Measurements from ENCODE around the gene GABRD. TPM values are rescaled to one million over a fixed set of nuclear protein-coding genes. Genes with fewer than 3 reads are reported as not detected.

GABRD gene
- total RNA-seq, 2 experiments from 2014 or later, result not detected

- intact Hi-C loops (cut with micrococcal nuclease), result no loop called here
- DNase-seq (peak; percentile 66), ATAC-seq (peak; percentile 91)
- H3K4me1 Mint-ChIP-seq (ENCODE audit: low read depth), result peaks cover 9% of the 10 kb centered on the region
- H3K27ac Mint-ChIP-seq, result peak overlapping the region; percentile 25
- H3K36me3 Mint-ChIP-seq (ENCODE audit: low read depth), result peaks cover 10% of the 10 kb centered on the region
- ChIA-PET CTCF (interaction anchor here (1.4 to 1.6 kb wide), 2 partner anchors 28 to 102 kb away, joined by 6 read pairs; no protein-coding TSS in a partner anchor), POLR2A (no interaction called here)
- no peak overlapping the region for H3K4me3 Mint-ChIP-seq
- no peaks in the 10 kb centered on the region for H3K27me3 Mint-ChIP-seq
- H3K9me3 Mint-ChIP-seq, result peaks cover 5% of the 10 kb centered on the region
- no peak for TF ChIP-seq CTCF (IDR thresholded peaks at IDR 0.05)
Observed at GRCh38 chr1:2072109-2072806, 53.1 kb downstream of the GABRD start.

GRCh38 chr1:2072891-2073290 is 53.7 kb downstream of the GABRD start:
- ChIA-PET POLR2A (no interaction called here), CTCF (no interaction called here)
- intact Hi-C loops (cut with micrococcal nuclease), result no loop called here
- H3K27ac Mint-ChIP-seq, result no peak overlapping the region
- peaks cover 11% of the 10 kb centered on the region for H3K9me3 Mint-ChIP-seq
- no peak for DNase-seq
- TF ChIP-seq CTCF (IDR thresholded peaks at IDR 0.05), result no peak
- H3K4me1 Mint-ChIP-seq (ENCODE audit: low read depth), result peaks cover 9% of the 10 kb centered on the region
- H3K4me3 Mint-ChIP-seq, result no peak overlapping the region
- H3K27me3 Mint-ChIP-seq, result no peaks in the 10 kb centered on the region
- peaks cover 16% of the 10 kb centered on the region for H3K36me3 Mint-ChIP-seq (ENCODE audit: low read depth)
- no peak for ATAC-seq

DNA sequence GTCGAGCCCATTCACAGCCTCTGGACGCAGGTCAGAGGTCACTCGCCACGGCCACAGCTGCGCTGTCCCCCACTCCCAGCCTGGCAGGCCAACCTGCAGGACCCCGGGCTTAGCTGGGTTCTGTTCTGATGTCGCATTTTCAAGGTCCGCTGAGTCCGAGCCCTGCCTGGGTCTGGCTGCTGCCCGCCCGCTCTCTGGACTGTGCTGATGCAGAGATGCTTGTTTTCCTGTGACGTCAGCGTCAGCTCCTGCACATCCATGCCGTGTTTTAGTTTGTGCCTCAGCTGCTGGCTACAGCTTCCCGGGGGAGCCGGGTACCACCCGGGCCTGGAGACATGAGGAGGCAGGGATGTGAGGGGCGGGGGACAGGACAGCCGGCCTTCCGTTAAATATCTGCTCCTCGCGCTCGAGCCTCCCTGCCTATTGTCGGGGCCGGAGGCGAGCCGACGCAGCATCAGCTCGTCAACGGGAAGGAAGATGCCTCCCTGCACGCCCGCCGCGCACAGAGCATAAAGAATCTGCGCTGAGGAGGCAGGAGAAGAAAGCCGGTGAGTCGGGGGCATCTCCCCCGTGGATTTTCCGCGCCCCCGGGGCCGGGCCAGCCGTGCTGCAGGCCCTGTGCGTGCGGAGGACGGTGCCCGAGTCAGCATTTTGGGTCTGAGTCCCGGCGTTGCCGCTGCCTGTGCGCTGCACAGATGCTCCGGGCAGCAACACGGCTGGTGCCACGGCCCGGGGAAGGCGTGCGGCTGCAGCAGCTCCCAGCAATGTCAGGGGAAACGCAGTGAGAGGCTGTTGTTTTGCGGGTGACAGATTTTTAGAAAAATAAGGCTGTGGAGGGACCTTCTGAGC is 54.5 kb downstream of the GABRD start:
- Mint-ChIP-seq H3K27me3 (no peaks in the 10 kb centered on the region), H3K27ac (no peak overlapping the region), H3K36me3 (ENCODE audit: low read depth) (peaks cover 23% of the 10 kb centered on the region), H3K9me3 (peaks cover 18% of the 10 kb centered on the region), H3K4me3 (no peak overlapping the region), H3K4me1 (ENCODE audit: low read depth) (peaks cover 9% of the 10 kb centered on the region)
- intact Hi-C loops (cut with micrococcal nuclease), result no loop called here
- ChIA-PET CTCF (no interaction called here), POLR2A (interaction anchor here (0.9 kb wide), 1 partner anchor 127 kb away, joined by 3 read pairs; no protein-coding TSS in a partner anchor)
- DNase-seq, result no peak
- no peak for ATAC-seq
- no peak for TF ChIP-seq CTCF (IDR thresholded peaks at IDR 0.05)

GRCh38 chr1:2074396-2074795 is 55.3 kb downstream of the GABRD start:
- intact Hi-C loops (cut with micrococcal nuclease), result no loop called here
- CTCF ChIA-PET, result no interaction called here

More at GRCh38 chr1:2074396-2074795, 55.3 kb downstream of the GABRD start:
- DNase-seq, result no peak
- no peaks in the 10 kb centered on the region for H3K27me3 Mint-ChIP-seq
- no peak overlapping the region for H3K27ac Mint-ChIP-seq
- no peak for TF ChIP-seq CTCF (IDR thresholded peaks at IDR 0.05)
- POLR2A ChIA-PET, result no interaction called here
- H3K9me3 Mint-ChIP-seq, result peaks cover 22% of the 10 kb centered on the region
- peaks cover 9% of the 10 kb centered on the region for H3K4me1 Mint-ChIP-seq (ENCODE audit: low read depth)
- peaks cover 26% of the 10 kb centered on the region for H3K36me3 Mint-ChIP-seq (ENCODE audit: low read depth)
- no peak overlapping the region for H3K4me3 Mint-ChIP-seq
- no peak for ATAC-seq

All from activated CD8-positive, alpha-beta T cell treated with anti-CD3 and anti-CD28 coated beads for 36 hours (primary cell).